IMR-90 (cell line): Measurements from ENCODE around the gene CLIC1.

Experiments used
- BHLHE40 ChIP-seq: fragments of 150-350 bp; IDR thresholded peaks from 2 replicates; pipeline ENCODE4 v1.6.1; 2016; ENCODE audit warnings: mild to moderate bottlenecking, low read depth, low read length
- CEBPB ChIP-seq: IDR thresholded peaks from 2 replicates; pipeline ENCODE4 v1.6.1; 2012; ENCODE audit warnings: low read depth, low read length, improper control_type of control experiment
- CTCF ChIP-seq: conservative IDR thresholded peaks from 2 replicates; pipeline ENCODE4 v1.5.1; 2012; ENCODE audit warnings: mild to moderate bottlenecking, low read depth, low read length, improper control_type of control experiment
- MAZ ChIP-seq: IDR thresholded peaks from 2 replicates; pipeline ENCODE4 v1.6.1; 2012; ENCODE audit warnings: low read depth, mild to moderate bottlenecking, low read length, improper control_type of control experiment, moderate library complexity, borderline replicate concordance
- POLR2A ChIP-seq: IDR thresholded peaks from 2 replicates; pipeline ENCODE4 v1.6.1; 2012; ENCODE audit warnings: mild to moderate bottlenecking, low read depth, low read length
- RAD21 ChIP-seq: IDR thresholded peaks from 2 replicates; pipeline ENCODE4 v1.6.1; 2012; ENCODE audit warnings: low read length, improper control_type of control experiment
- RCOR1 ChIP-seq: IDR thresholded peaks from 2 replicates; pipeline ENCODE4 v1.6.1; 2012; ENCODE audit warnings: mild to moderate bottlenecking, low read length, improper control_type of control experiment; ENCODE audit not compliant: insufficient replicate concordance
- RFX5 ChIP-seq: IDR thresholded peaks from 2 replicates; pipeline ENCODE4 v1.8.0; 2012; ENCODE audit warnings: low read depth, mild to moderate bottlenecking, low read length, moderate library complexity
- SMC3 ChIP-seq: fragments of 150-350 bp; IDR thresholded peaks from 2 replicates; pipeline ENCODE4 v1.6.1; 2016; ENCODE audit warnings: low read depth, mild to moderate bottlenecking, antibody characterized with exemption, low read length, moderate library complexity
- USF2 ChIP-seq: fragments of 150-350 bp; IDR thresholded peaks from 2 replicates; pipeline ENCODE4 v1.6.1; 2017; ENCODE audit warnings: mild to moderate bottlenecking, antibody characterized with exemption, low read length, low read depth

GRCh38 chr6:31683591-31683990, 52.7 kb downstream of the CLIC1 start:
- TF ChIP-seq CTCF (no peak), POLR2A (no peak), USF2 (no peak), CEBPB (no peak), RFX5 (no peak), MAZ (no peak), BHLHE40 (no peak), SMC3 (no peak), RAD21 (no peak), RCOR1 (no peak)
